Nephron (organoid): ENCODE measurements around the gene DCP1A.

ENCODE experiments used
- H3K27ac Mint-ChIP-seq, 3 experiments: 2 replicates each; pipeline ENCODE4 v1.8.0; 2020; ENCODE audit warnings: mixed read lengths in 3 of 3, mild to moderate bottlenecking in 2 of 3, moderate library complexity in 1 of 3
- H3K27me3 Mint-ChIP-seq: 2 replicates; pipeline ENCODE4 v1.8.0; 2021; ENCODE audit warnings: low read depth, mild to moderate bottlenecking, moderate library complexity, mixed read lengths
- H3K36me3 Mint-ChIP-seq: 2 replicates; pipeline ENCODE4 v1.8.0; 2020; ENCODE audit warnings: low read depth, mixed read lengths
- H3K4me1 Mint-ChIP-seq: 2 replicates; pipeline ENCODE4 v1.8.0; 2020; ENCODE audit warnings: mixed read lengths
- H3K4me3 Mint-ChIP-seq, 3 experiments: 2 replicates each; pipeline ENCODE4 v1.8.0; 2020; ENCODE audit warnings: mild to moderate bottlenecking in 3 of 3, mixed read lengths in 3 of 3, moderate library complexity in 2 of 3
- H3K9me3 Mint-ChIP-seq: 2 replicates; pipeline ENCODE4 v1.8.0; 2020; ENCODE audit warnings: mixed read lengths
- TF ChIP-seq, protein P1 (sequence below), 3 experiments: fragments of 200-600 bp; sonication (generic); IDR thresholded peaks; one replicate each; pipeline ENCODE4 v1.5.0; 2021; ENCODE audit warnings: antibody characterized with exemption in 3 of 3; ENCODE audit not compliant: unreplicated experiment in 3 of 3

The DCP1A gene

DNA sequence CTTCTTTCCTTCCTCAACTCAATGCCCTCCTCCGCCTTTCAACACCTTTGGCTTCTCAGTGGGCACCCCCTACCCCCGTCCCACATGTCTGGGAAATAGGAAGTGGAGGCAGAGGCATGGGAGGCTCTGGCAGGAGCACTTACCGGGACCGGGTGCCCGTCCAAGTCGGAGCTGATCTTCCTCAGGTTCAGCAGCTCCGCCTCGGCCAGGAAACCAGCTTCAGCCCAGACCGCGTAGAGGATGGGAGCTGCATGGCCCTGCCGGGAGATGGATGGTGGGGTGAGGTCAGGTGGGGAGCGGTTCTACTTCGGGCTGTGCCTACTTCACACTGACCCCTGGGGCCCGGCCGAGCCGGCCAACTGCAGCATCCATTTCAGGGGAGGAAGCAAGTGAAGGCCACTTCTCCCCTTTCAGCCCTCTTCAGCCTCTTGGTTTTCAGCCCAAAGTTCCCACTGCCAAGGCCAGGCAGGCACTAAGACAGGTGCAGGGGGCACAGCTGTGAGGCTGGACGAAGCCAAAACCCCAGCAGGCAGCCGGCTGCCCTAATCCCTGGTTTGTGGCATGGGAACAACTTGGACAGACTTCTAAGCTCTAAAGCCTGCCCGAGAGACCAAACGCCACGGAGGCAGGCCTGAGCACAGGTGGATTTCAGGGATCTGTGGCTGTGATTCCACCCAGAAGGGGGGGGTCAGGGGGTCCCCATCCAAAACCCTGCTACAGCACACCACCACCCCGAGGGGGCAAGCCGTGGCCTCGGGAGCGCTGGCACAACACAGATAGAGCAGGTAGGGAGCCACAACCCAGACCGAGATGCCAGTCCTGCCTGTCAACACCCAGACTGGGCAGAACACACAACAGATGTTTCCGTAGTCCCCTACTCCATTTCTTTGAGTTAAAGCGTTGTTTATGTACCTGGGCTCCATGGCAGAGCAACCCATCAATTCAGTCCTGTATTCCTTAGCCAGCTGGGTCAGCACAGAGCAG lies 106.1 kb downstream of the DCP1A start:
- Mint-ChIP-seq H3K27ac (no peak overlapping the region), H3K4me3 (no peak overlapping the region), H3K4me1 (peaks cover 43% of the 10 kb centered on the region), H3K9me3 (no peaks in the 10 kb centered on the region), H3K27me3 (no peaks in the 10 kb centered on the region), H3K36me3 (peaks cover 30% of the 10 kb centered on the region)
- TF ChIP-seq, protein P1, sequence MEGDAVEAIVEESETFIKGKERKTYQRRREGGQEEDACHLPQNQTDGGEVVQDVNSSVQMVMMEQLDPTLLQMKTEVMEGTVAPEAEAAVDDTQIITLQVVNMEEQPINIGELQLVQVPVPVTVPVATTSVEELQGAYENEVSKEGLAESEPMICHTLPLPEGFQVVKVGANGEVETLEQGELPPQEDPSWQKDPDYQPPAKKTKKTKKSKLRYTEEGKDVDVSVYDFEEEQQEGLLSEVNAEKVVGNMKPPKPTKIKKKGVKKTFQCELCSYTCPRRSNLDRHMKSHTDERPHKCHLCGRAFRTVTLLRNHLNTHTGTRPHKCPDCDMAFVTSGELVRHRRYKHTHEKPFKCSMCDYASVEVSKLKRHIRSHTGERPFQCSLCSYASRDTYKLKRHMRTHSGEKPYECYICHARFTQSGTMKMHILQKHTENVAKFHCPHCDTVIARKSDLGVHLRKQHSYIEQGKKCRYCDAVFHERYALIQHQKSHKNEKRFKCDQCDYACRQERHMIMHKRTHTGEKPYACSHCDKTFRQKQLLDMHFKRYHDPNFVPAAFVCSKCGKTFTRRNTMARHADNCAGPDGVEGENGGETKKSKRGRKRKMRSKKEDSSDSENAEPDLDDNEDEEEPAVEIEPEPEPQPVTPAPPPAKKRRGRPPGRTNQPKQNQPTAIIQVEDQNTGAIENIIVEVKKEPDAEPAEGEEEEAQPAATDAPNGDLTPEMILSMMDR (IDR thresholded peaks at IDR 0.05; ENCODE audit: unreplicated experiment in 3 of 3), result no peak

DNA sequence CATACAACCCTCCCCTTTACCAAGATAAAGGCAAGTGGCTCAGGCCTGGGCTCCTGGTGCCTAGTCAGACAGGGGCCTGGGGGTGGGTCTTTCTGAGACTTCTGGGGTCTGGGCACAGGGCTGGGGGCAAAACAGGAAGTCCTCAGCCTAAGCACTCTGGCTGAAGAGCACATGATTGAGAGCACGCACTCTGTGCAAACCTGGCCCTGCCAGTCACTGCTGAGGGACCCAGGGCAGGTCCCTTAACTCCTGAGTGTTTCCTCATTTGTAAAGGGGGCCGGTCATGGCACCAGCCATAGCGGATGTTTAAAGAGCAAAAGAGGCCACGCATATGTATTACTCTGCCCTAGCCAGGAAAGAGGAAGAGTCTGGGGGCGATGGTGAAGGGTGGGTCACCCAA lies 107.5 kb downstream of the DCP1A start:
- Mint-ChIP-seq H3K9me3 (no peaks in the 10 kb centered on the region), H3K4me1 (peaks cover 48% of the 10 kb centered on the region), H3K27ac (peak overlapping the region; percentile 29 to 65 (median 32)), H3K36me3 (peaks cover 29% of the 10 kb centered on the region), H3K27me3 (no peaks in the 10 kb centered on the region), H3K4me3 (no peak overlapping the region)
- TF ChIP-seq, protein P1 (IDR thresholded peaks at IDR 0.05; ENCODE audit: unreplicated experiment in 3 of 3), result no peak

DNA sequence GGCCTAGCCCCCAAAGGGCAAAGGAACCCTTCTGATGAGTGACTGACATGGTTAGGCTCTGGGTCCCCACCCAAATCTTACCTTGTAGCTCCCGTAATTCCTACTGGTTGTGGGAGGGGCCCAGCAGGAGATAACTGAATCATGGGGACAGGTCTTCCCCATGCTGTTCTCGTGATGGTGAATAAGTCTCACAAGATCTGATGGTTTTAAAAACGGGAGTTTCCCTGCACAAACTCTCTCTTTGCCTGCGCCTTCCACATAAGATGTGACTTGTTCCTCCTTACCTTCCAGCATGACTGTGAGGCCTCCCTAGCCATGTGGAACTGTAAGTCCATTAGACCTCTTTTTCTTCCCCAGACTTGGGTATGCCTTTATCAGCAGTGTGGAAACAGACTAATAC lies 108.5 kb downstream of the DCP1A start:
- peak overlapping the region; percentile 75 to 91 (median 80) for H3K27ac Mint-ChIP-seq
- TF ChIP-seq, protein P1 (IDR thresholded peaks at IDR 0.05; ENCODE audit: unreplicated experiment in 3 of 3), result no peak
- H3K4me3 Mint-ChIP-seq, result no peak overlapping the region
- H3K27me3 Mint-ChIP-seq, result no peaks in the 10 kb centered on the region
- H3K4me1 Mint-ChIP-seq, result peaks cover 44% of the 10 kb centered on the region
- peaks cover 34% of the 10 kb centered on the region for H3K36me3 Mint-ChIP-seq
- H3K9me3 Mint-ChIP-seq, result no peaks in the 10 kb centered on the region

DNA sequence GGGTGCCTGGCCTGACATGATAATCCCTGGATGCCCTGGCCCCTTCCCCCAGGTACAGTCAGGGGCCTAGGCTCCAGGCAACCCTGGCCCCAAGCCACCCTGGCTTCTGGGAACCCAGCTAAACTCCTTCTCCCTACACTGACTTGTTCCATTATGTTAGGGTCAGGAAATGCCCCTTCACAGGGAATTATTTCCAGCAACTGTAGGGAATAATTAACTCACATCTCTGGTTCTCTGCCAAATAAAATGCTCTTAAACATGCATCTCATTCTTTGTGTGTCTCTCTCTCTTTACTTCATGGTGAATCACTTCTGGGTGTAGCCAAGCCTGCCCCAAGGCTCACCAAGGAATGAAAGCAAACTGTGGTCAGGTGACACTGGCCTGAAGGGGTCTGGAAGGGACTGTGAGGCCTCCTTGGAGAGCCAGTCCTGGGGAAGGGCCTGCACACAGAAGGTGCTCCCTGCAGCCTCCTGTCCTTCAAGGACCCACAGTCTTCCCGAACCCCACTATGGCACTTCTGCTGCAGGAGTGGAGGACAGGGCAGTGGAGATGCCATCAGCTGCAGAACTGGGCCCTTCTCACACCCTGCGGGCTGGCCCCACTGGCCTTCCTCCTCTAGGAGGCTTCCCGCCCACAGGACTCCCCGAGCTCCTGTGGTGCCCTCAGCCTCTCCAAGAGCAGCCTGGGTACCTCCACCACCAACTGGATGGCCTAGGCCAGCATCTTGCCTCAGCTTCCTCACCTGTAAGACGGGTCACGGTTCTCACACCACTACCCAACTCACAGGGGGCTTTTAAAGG lies 109.1 kb downstream of the DCP1A start:
- Mint-ChIP-seq H3K4me1 (peaks cover 38% of the 10 kb centered on the region), H3K36me3 (peaks cover 37% of the 10 kb centered on the region), H3K9me3 (no peaks in the 10 kb centered on the region), H3K27ac (peak overlapping the region; percentile 75 to 86 (median 80)), H3K4me3 (no peak overlapping the region), H3K27me3 (no peaks in the 10 kb centered on the region)
- TF ChIP-seq, protein P1 (IDR thresholded peaks at IDR 0.05; ENCODE audit: unreplicated experiment in 3 of 3), result no peak

DNA sequence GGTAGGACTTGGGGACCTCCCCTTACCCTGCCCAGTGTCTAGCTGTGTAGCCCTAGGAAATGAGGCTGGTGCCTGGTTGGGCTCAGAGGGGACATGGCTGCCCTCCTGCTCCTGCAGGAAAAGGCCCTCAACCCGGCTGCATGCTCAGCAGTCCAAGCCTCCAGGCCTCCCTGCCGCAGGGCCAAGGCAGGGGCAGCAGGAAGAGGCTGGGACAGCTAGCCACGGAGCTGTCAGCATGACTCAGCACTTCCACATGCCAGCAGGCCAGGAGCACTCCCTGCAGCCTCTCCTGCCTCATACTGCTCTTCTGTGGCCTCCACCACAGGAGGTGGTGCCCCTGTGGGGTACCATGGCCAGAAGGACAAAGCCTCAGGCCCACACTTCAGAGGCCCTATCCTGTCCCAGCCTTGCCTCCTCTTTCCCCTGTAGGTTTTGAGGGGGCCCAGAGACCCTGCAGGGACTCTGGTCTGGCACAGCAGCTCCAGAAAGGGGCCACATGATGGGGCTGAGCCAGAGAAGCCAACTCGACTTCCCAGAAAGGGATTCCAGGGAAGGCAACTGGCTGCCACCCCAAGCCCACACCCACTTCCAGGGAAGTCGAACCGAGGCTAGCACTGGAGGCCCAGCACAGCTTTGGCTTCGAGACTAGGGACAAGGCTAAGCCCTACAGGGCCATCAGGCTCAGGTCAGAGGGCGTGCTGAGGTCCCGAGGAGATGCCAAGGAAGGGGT lies 111.1 kb downstream of the DCP1A start:
- H3K27ac Mint-ChIP-seq, result peak overlapping the region; percentile 71 to 85 (median 75)

More for the DNA sequence above, 111.1 kb downstream of the DCP1A start:
- Mint-ChIP-seq H3K36me3 (peaks cover 42% of the 10 kb centered on the region), H3K4me1 (peaks cover 25% of the 10 kb centered on the region), H3K9me3 (no peaks in the 10 kb centered on the region), H3K27me3 (no peaks in the 10 kb centered on the region), H3K4me3 (no peak overlapping the region)
- TF ChIP-seq, protein P1 (IDR thresholded peaks at IDR 0.05; ENCODE audit: unreplicated experiment in 3 of 3), result no peak
